A204.1 (cell line): ENCODE data around the gene OSBPL5.

Experiments
- FAIRE-seq: peaks from 2 replicates; lab custom pipeline; 2012; peaks lifted over from hg19 to GRCh38; lab: Jason Lieb, UNC

OSBPL5 gene

GRCh38 chr11:3099178-3099577 lies 65.9 kb downstream of the OSBPL5 start:
- no peak for FAIRE-seq

GRCh38 chr11:3096909-3097530 lies 68.1 kb downstream of the OSBPL5 start:
- no peak for FAIRE-seq

- FAIRE-seq, result no peak
Measured at GRCh38 chr11:3095712-3096361, 69.3 kb downstream of the OSBPL5 start.

- no peak for FAIRE-seq
Measured at GRCh38 chr11:3094223-3094824, 70.8 kb downstream of the OSBPL5 start.

GRCh38 chr11:3093281-3094191 lies 71.6 kb downstream of the OSBPL5 start:
- no peak for FAIRE-seq

- no peak for FAIRE-seq
Measured at GRCh38 chr11:3092603-3093141, 72.4 kb downstream of the OSBPL5 start.

- no peak for FAIRE-seq
Measured at GRCh38 chr11:3091846-3092602, 73.1 kb downstream of the OSBPL5 start.

GRCh38 chr11:3091081-3091845 lies 73.8 kb downstream of the OSBPL5 start:
- FAIRE-seq, result no peak

GRCh38 chr11:3090096-3090901 lies 74.8 kb downstream of the OSBPL5 start:
- no peak for FAIRE-seq

GRCh38 chr11:3089236-3090061 lies 75.7 kb downstream of the OSBPL5 start:
- no peak for FAIRE-seq

GRCh38 chr11:3088806-3089205 lies 76.3 kb downstream of the OSBPL5 start:
- no peak for FAIRE-seq

GRCh38 chr11:3087821-3088800 lies 77.0 kb downstream of the OSBPL5 start:
- FAIRE-seq, result no peak

- FAIRE-seq, result no peak
Measured at GRCh38 chr11:3087373-3087772, 77.7 kb downstream of the OSBPL5 start.

- FAIRE-seq, result no peak
Measured at GRCh38 chr11:3086671-3087150, 78.4 kb downstream of the OSBPL5 start.

- no peak for FAIRE-seq
Measured at GRCh38 chr11:3086114-3086513, 79.0 kb downstream of the OSBPL5 start.

- FAIRE-seq, result no peak
Measured at GRCh38 chr11:3085052-3085451, 80.1 kb downstream of the OSBPL5 start.

- no peak for FAIRE-seq
Measured at GRCh38 chr11:3083321-3083720, 81.8 kb downstream of the OSBPL5 start.

- no peak for FAIRE-seq
Measured at GRCh38 chr11:3081386-3081751, 83.7 kb downstream of the OSBPL5 start.
